Measurements from ENCODE around the gene GRAP2. TPM values are rescaled to one million over a fixed set of nuclear protein-coding genes. Genes with fewer than 3 reads are reported as not detected.

GRAP2 gene
- total RNA-seq, 2 experiments from 2014 or later = 37.7 to 38.1 TPM

DNA sequence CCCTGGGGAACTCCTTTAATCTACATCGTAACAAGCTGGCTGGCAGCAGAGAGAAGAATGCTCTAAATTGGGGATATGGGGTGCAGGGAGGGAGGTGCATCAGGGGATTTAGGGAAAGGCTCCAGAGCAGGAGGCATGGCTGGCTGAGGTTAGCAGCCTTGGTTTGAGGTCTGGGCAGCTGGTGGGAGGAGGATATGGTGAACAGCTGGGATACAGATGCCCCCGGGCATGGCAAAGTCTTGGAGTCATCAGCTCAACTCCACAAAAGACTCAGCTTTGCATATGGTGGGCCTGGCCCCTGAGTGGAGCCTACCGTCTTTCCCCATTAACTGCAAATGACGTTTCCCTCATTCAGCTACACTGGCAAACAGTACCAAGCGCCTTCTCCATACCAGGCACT, 99.3 kb downstream of the GRAP2 start:
- peaks cover 5% of the 10 kb centered on the region for H3K27me3 Mint-ChIP-seq
- ChIA-PET POLR2A (no interaction called here), CTCF (interaction anchor here (0.7 to 2.9 kb wide), 3 partner anchors 25 to 466 kb away, joined by 3 to 12 read pairs (median 3); no protein-coding TSS in a partner anchor)
- H3K4me1 Mint-ChIP-seq (ENCODE audit: low read depth) = no peaks in the 10 kb centered on the region
- no peak overlapping the region for H3K27ac Mint-ChIP-seq
- intact Hi-C loops (cut with micrococcal nuclease) = no loop called here
- no peak overlapping the region for H3K4me3 Mint-ChIP-seq
- no peak for DNase-seq
- H3K36me3 Mint-ChIP-seq = no peaks in the 10 kb centered on the region
- H3K9me3 Mint-ChIP-seq = no peaks in the 10 kb centered on the region

DNA sequence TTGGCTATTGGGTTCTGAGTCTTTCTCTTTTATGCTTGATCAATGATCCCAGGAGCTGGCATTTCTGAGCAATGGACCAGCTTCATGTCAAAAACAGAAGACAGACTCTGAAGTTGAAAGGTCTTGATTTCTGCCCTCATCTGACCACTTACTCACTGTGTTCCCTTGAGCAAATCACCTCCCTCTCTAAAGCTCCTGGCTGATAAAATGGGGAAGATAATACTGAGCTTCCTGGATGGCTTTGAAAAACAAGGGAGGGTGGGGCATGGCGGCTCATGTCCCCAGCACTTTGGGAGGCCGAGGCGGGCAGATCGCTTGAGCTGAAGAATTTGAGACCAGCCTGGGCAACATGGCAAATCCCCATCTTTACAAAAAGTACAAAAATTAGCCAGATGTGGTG, 100.2 kb downstream of the GRAP2 start:
- CTCF ChIA-PET = interaction anchor here (1.4 to 2.9 kb wide), 2 partner anchors 24 kb away, joined by 4 to 12 read pairs; no protein-coding TSS in a partner anchor
- H3K27me3 Mint-ChIP-seq = peaks cover 2% of the 10 kb centered on the region
- H3K27ac Mint-ChIP-seq = no peak overlapping the region
- no peaks in the 10 kb centered on the region for H3K36me3 Mint-ChIP-seq
- no peak for DNase-seq
- no peaks in the 10 kb centered on the region for H3K9me3 Mint-ChIP-seq
- POLR2A ChIA-PET = no interaction called here
- H3K4me3 Mint-ChIP-seq = no peak overlapping the region
- no peaks in the 10 kb centered on the region for H3K4me1 Mint-ChIP-seq (ENCODE audit: low read depth)
- intact Hi-C loops (cut with micrococcal nuclease) = no loop called here

GRCh38 chr22:40001800-40002577, 101.1 kb downstream of the GRAP2 start:
- Mint-ChIP-seq H3K4me3 (no peak overlapping the region), H3K36me3 (no peaks in the 10 kb centered on the region), H3K27me3 (peaks cover 1% of the 10 kb centered on the region), H3K4me1 (ENCODE audit: low read depth) (no peaks in the 10 kb centered on the region), H3K9me3 (no peaks in the 10 kb centered on the region), H3K27ac (no peak overlapping the region)
- intact Hi-C loops (cut with micrococcal nuclease) = no loop called here
- ChIA-PET POLR2A (no interaction called here), CTCF (interaction anchor here (0.9 to 2.9 kb wide), 3 partner anchors 23 to 35 kb away, joined by 3 to 12 read pairs (median 4); no protein-coding TSS in a partner anchor)
- no peak for DNase-seq

GRCh38 chr22:40002935-40003715, 102.2 kb downstream of the GRAP2 start:
- CTCF ChIA-PET = interaction anchor here (2.8 kb wide), 1 partner anchor 22 kb away, joined by 16 read pairs; no protein-coding TSS in a partner anchor
- no peak for DNase-seq
- no peak overlapping the region for H3K27ac Mint-ChIP-seq
- H3K4me1 Mint-ChIP-seq (ENCODE audit: low read depth) = no peaks in the 10 kb centered on the region
- POLR2A ChIA-PET = no interaction called here
- no peak overlapping the region for H3K4me3 Mint-ChIP-seq
- H3K9me3 Mint-ChIP-seq = no peaks in the 10 kb centered on the region
- intact Hi-C loops (cut with micrococcal nuclease) = no loop called here
- H3K27me3 Mint-ChIP-seq = peaks cover 1% of the 10 kb centered on the region
- no peaks in the 10 kb centered on the region for H3K36me3 Mint-ChIP-seq

- no peaks in the 10 kb centered on the region for H3K9me3 Mint-ChIP-seq
- H3K27ac Mint-ChIP-seq = no peak overlapping the region
- POLR2A ChIA-PET = no interaction called here
- no peak overlapping the region for H3K4me3 Mint-ChIP-seq
- H3K36me3 Mint-ChIP-seq = no peaks in the 10 kb centered on the region
- no peak for DNase-seq
- intact Hi-C loops (cut with micrococcal nuclease) = no loop called here
- CTCF ChIA-PET = interaction anchor here (0.8 to 2.8 kb wide), 2 partner anchors 20 to 448 kb away, joined by 3 to 16 read pairs; no protein-coding TSS in a partner anchor
- H3K27me3 Mint-ChIP-seq = peaks cover 10% of the 10 kb centered on the region
- peaks cover 7% of the 10 kb centered on the region for H3K4me1 Mint-ChIP-seq (ENCODE audit: low read depth)
Observed at GRCh38 chr22:40004836-40005235, 104.0 kb downstream of the GRAP2 start.

GRCh38 chr22:40006641-40007040, 105.8 kb downstream of the GRAP2 start:
- Mint-ChIP-seq H3K4me1 (ENCODE audit: low read depth) (peaks cover 13% of the 10 kb centered on the region), H3K36me3 (no peaks in the 10 kb centered on the region), H3K27ac (no peak overlapping the region), H3K9me3 (no peaks in the 10 kb centered on the region), H3K4me3 (no peak overlapping the region), H3K27me3 (peaks cover 17% of the 10 kb centered on the region)
- intact Hi-C loops (cut with micrococcal nuclease) = no loop called here
- no peak for DNase-seq
- ChIA-PET CTCF (interaction anchor here (1.0 kb wide), 1 partner anchor 60 kb away, joined by 3 read pairs; no protein-coding TSS in a partner anchor), POLR2A (interaction anchor here (1.2 kb wide), 1 partner anchor 9 kb away, joined by 3 read pairs; no protein-coding TSS in a partner anchor)

GRCh38 chr22:40007853-40008710, 107.2 kb downstream of the GRAP2 start:
- no peak for DNase-seq
- CTCF ChIA-PET = no interaction called here
- no peak overlapping the region for H3K4me3 Mint-ChIP-seq
- H3K36me3 Mint-ChIP-seq = no peaks in the 10 kb centered on the region
- POLR2A ChIA-PET = no interaction called here
- H3K27me3 Mint-ChIP-seq = peaks cover 22% of the 10 kb centered on the region
- no peak overlapping the region for H3K27ac Mint-ChIP-seq
- intact Hi-C loops (cut with micrococcal nuclease) = no loop called here
- H3K9me3 Mint-ChIP-seq = no peaks in the 10 kb centered on the region
- H3K4me1 Mint-ChIP-seq (ENCODE audit: low read depth) = peaks cover 13% of the 10 kb centered on the region

DNA sequence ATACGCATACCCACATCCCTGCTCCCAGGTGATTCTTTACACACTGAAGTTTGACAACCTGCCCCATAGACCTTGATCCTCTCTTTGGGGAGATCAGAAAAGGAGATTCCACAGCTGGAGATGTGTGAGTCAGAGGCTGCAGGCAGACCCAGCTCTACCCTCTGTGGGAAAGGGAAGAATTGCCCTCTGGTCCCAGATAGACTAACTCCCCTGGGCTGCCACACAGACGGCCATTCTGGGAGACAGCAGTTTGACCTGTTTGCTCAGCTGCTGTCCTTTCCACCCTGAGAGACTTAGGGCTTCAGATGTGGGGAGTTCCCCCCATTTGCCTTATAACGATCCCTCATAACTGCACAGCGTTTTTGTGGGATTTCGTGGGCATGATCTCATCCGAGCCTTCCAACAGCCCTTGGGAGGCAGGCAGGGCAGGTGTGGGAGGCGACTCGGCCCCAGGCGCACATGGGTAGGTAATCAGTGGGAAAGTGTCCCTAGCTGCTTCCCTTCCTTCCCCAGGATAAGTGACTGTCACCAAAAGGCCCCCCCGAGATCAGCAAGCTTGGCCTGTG, 107.9 kb downstream of the GRAP2 start:
- no peaks in the 10 kb centered on the region for H3K9me3 Mint-ChIP-seq
- ChIA-PET POLR2A (no interaction called here), CTCF (interaction anchor here (0.8 to 1.9 kb wide), 4 partner anchors 12 to 475 kb away, joined by 3 to 9 read pairs (median 4); no protein-coding TSS in a partner anchor)
- peaks cover 13% of the 10 kb centered on the region for H3K4me1 Mint-ChIP-seq (ENCODE audit: low read depth)
- no peak overlapping the region for H3K4me3 Mint-ChIP-seq
- H3K27ac Mint-ChIP-seq = no peak overlapping the region
- no peaks in the 10 kb centered on the region for H3K36me3 Mint-ChIP-seq
- peaks cover 25% of the 10 kb centered on the region for H3K27me3 Mint-ChIP-seq
- DNase-seq = no peak
- intact Hi-C loops (cut with micrococcal nuclease) = no loop called here

GRCh38 chr22:40009292-40009774, 108.4 kb downstream of the GRAP2 start:
- Mint-ChIP-seq H3K9me3 (no peaks in the 10 kb centered on the region), H3K4me3 (no peak overlapping the region), H3K27ac (no peak overlapping the region), H3K4me1 (ENCODE audit: low read depth) (peaks cover 13% of the 10 kb centered on the region), H3K27me3 (peaks cover 25% of the 10 kb centered on the region), H3K36me3 (no peaks in the 10 kb centered on the region)
- ChIA-PET POLR2A (no interaction called here), CTCF (interaction anchor here (0.8 to 1.9 kb wide), 5 partner anchors 12 to 475 kb away, joined by 3 to 9 read pairs (median 5); no protein-coding TSS in a partner anchor)
- intact Hi-C loops (cut with micrococcal nuclease) = no loop called here
- no peak for DNase-seq

DNA sequence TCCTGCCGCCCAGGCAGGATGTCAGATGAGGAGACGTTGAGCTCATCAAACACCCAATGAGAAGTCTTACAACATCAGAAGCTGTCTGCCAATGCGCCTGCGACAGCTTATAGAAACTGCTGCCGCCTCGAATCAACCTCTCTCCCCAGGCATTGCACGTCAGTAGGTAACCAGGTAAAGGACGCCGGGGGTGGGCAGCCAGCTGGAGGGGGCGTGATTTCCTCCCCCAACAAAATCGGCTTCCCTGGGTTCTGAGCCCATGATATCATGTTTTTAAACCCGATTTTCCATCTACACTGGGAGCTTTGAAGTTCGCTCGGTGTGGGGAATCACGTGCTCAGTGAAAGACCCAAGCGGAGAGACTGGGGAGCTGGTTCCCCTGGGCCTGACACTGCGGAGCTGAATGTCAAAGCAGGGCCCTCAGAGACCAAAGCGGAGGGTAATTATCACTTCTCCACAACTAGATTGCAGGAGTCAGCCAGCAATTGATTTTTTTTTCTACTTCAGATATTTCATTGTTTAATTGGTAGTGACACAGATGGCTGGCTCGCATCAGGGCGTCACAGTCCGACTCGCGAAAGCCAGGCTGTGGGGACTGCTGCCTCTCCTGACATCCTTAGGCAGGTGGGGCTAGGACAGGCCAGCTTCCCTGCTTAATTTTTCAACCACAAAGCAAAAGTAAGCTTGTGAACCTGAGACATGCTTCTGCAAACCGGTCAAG, 109.2 kb downstream of the GRAP2 start:
- no peaks in the 10 kb centered on the region for H3K9me3 Mint-ChIP-seq
- peak; percentile 45 for DNase-seq
- H3K27me3 Mint-ChIP-seq = peaks cover 25% of the 10 kb centered on the region
- H3K4me1 Mint-ChIP-seq (ENCODE audit: low read depth) = peaks cover 13% of the 10 kb centered on the region
- peak overlapping the region; percentile 18 for H3K4me3 Mint-ChIP-seq
- intact Hi-C loops (cut with micrococcal nuclease) = no loop called here
- POLR2A ChIA-PET = interaction anchor here (1.0 kb wide), 1 partner anchor 272 kb away, joined by 3 read pairs; no protein-coding TSS in a partner anchor
- CTCF ChIA-PET = interaction anchor here (0.8 to 2.1 kb wide), 6 partner anchors 11 to 476 kb away, joined by 3 to 12 read pairs (median 6); no protein-coding TSS in a partner anchor
- no peak overlapping the region for H3K27ac Mint-ChIP-seq
- no peaks in the 10 kb centered on the region for H3K36me3 Mint-ChIP-seq
